Liver (tissue), 3 donors: ENCODE measurements around the gene PLTP.

Experiments used
- EGR1 ChIP-seq, 2 donors: IDR thresholded peaks; 2 replicates each; pipeline ENCODE4 v1.6.1; 2016 to 2018; ENCODE audit warnings: antibody characterized with exemption in 2 of 2, low read depth in 2 of 2
- HNF4A ChIP-seq, 2 donors: conservative IDR thresholded peaks; 2 replicates each; pipeline ENCODE4 v1.6.1; 2016; ENCODE audit warnings: antibody characterized with exemption in 2 of 2, mild to moderate bottlenecking in 2 of 2
- JUND ChIP-seq, 2 donors: IDR thresholded peaks; 2 replicates each; pipeline ENCODE4 v1.6.1; 2016; ENCODE audit warnings: antibody characterized with exemption in 2 of 2
- RAD21 ChIP-seq, 2 donors: IDR thresholded peaks; 2 replicates each; pipeline ENCODE4 v1.6.1; 2016; ENCODE audit warnings: antibody characterized with exemption in 2 of 2, mild to moderate bottlenecking in 2 of 2
- REST ChIP-seq: IDR thresholded peaks from 2 replicates; pipeline ENCODE4 v1.6.1; 2016; ENCODE audit warnings: antibody characterized with exemption, mild to moderate bottlenecking
- SP1 ChIP-seq: IDR thresholded peaks from 2 replicates; pipeline ENCODE4 v1.6.1; 2018; ENCODE audit warnings: antibody characterized with exemption, mild to moderate bottlenecking
- TAF1 ChIP-seq: conservative IDR thresholded peaks from 2 replicates; pipeline ENCODE4 v1.6.1; 2016; ENCODE audit warnings: antibody characterized with exemption, mild to moderate bottlenecking
- YY1 ChIP-seq: IDR thresholded peaks from 2 replicates; pipeline ENCODE4 v1.6.1; 2016; ENCODE audit warnings: antibody characterized with exemption, mild to moderate bottlenecking
- TF ChIP-seq, protein P1 (sequence below): fragments of 150-350 bp; IDR thresholded peaks from 2 replicates; pipeline ENCODE4 v1.5.1; 2017; ENCODE audit warnings: improper control_type of control experiment, low read depth, low read length; ENCODE audit not compliant: missing input control
- TF ChIP-seq, protein P2 (sequence below): IDR thresholded peaks from 2 replicates; pipeline ENCODE4 v1.6.1; 2016; ENCODE audit warnings: antibody characterized with exemption
- TF ChIP-seq, protein P3 (sequence below): IDR thresholded peaks from 2 replicates; pipeline ENCODE4 v1.6.1; 2016; ENCODE audit warnings: antibody characterized with exemption
- donor health status: healthy.
- donor health status: healthy.

DNA sequence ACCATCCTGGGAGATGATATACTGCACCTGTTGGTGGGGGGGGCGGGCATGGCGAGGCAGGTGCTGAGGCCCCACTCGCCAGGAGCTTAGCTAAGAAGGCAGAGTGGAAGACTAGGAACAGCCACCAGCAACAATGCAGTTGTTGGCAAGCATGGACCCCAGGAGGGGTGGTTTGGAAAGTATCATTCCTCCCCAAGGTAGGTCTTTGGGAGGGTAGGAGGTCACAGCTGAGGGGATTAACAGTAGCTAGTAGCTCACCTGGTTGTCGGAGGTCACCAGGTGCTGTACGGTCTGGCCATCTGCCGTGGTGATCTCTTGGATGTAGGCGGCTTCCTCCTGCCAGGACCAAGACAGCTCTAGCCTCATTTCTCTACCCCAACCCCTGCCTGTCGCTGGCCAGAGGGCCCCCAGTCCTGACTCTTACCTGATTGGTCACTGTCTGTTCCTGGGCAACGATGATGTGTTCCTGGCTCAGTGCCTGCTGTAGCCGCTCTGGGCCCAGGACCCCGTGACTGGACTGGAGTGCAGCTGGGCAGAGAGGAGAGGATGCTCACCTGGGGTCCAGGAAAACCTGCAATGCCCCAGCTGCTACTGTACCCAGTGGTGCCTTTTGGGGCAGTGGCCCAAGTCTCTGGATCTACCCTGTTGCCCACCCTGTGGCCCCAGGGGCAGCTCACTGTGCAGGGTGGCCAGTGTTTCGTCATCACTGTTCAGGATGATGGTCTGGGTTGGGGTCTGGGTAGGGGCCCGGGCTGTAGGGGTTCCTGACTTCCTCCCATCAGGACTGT is 37.8 kb upstream of the PLTP start:
- TF ChIP-seq, protein P1, sequence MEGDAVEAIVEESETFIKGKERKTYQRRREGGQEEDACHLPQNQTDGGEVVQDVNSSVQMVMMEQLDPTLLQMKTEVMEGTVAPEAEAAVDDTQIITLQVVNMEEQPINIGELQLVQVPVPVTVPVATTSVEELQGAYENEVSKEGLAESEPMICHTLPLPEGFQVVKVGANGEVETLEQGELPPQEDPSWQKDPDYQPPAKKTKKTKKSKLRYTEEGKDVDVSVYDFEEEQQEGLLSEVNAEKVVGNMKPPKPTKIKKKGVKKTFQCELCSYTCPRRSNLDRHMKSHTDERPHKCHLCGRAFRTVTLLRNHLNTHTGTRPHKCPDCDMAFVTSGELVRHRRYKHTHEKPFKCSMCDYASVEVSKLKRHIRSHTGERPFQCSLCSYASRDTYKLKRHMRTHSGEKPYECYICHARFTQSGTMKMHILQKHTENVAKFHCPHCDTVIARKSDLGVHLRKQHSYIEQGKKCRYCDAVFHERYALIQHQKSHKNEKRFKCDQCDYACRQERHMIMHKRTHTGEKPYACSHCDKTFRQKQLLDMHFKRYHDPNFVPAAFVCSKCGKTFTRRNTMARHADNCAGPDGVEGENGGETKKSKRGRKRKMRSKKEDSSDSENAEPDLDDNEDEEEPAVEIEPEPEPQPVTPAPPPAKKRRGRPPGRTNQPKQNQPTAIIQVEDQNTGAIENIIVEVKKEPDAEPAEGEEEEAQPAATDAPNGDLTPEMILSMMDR = no peak
- TF ChIP-seq REST = no peak
- no peak for TF ChIP-seq YY1
- TF ChIP-seq, protein P2, sequence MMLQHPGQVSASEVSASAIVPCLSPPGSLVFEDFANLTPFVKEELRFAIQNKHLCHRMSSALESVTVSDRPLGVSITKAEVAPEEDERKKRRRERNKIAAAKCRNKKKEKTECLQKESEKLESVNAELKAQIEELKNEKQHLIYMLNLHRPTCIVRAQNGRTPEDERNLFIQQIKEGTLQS = no peak
- TF ChIP-seq EGR1 (IDR thresholded peaks at IDR 0.05; ENCODE audit: low read depth in 2 of 2) = no peak
- TF ChIP-seq HNF4A (conservative IDR thresholded peaks at IDR 0.05) = no peak
- no peak for TF ChIP-seq TAF1
- TF ChIP-seq RAD21 (IDR thresholded peaks at IDR 0.05) = no peak
- TF ChIP-seq, protein P3, sequence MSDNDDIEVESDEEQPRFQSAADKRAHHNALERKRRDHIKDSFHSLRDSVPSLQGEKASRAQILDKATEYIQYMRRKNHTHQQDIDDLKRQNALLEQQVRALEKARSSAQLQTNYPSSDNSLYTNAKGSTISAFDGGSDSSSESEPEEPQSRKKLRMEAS = no peak
- TF ChIP-seq SP1 = no peak
- TF ChIP-seq JUND (IDR thresholded peaks at IDR 0.05) = no peak
